ENCODE measurements around the gene KSR1. TPM values are rescaled to one million over a fixed set of nuclear protein-coding genes. Genes with fewer than 3 reads are reported as not detected.

Gene KSR1
- polyA plus RNA-seq, 1 of the 3 experiments (the other 2 are of a cell fraction): 7.5 TPM

- POLR2A ChIA-PET: no interaction called here
- no peak overlapping the region for H3K4me2 ChIP-seq
- H3K4me1 ChIP-seq (ENCODE audit: control insufficient read depth in 1 of 2, insufficient read depth in 2 of 2, low read depth in 1 of 2, low read length in 1 of 2): no peaks in the 10 kb centered on the region
- no peaks in the 10 kb centered on the region for H3K36me3 ChIP-seq (replicated peaks in 1 of 2; ENCODE audit: control insufficient read depth in 1 of 2, insufficient read depth in 2 of 2, low read length in 1 of 2)
- no peaks in the 10 kb centered on the region for H3F3A ChIP-seq (replicated peaks; ENCODE audit: insufficient read depth)
- no peak overlapping the region for H3K27ac ChIP-seq (ENCODE audit: low read depth in 2 of 2, low read length in 1 of 2)
- H3K27me3 ChIP-seq (ENCODE audit: insufficient read depth): no peaks in the 10 kb centered on the region
- H3K79me2 ChIP-seq (ENCODE audit: insufficient read depth): no peaks in the 10 kb centered on the region
- no peak for TF ChIP-seq EZH2phosphoT487 (IDR thresholded peaks at IDR 0.05; ENCODE audit: borderline replicate concordance, low read depth)
- TF ChIP-seq TEAD4 (IDR thresholded peaks at IDR 0.05; ENCODE audit: borderline replicate concordance, insufficient read depth): no peak
- TF ChIP-seq RXRA (IDR thresholded peaks at IDR 0.05; ENCODE audit: borderline replicate concordance, low read depth): no peak
- no peak for TF ChIP-seq USF2 (IDR thresholded peaks at IDR 0.05; ENCODE audit: borderline replicate concordance, low read depth, low read length)
- CTCF ChIA-PET: interaction anchor here (3.8 to 17.8 kb wide), 2 partner anchors 12 to 90 kb away, joined by 35 to 286 read pairs; no protein-coding TSS in a partner anchor
- no peaks in the 10 kb centered on the region for H4K20me1 ChIP-seq (ENCODE audit: insufficient read depth)
- WGBS (ENCODE audit: low lambda C conversion rate): 71% methylated on average over 5 of the region's 11 CpGs
- DNase-seq: no peak
- H3K4me3 ChIP-seq (ENCODE audit: low read depth in 2 of 2, low read length in 1 of 2): no peak overlapping the region
- no peaks in the 10 kb centered on the region for H3K9me2 ChIP-seq
- no peak overlapping the region for H2AFZ ChIP-seq (ENCODE audit: low read depth)
- H3K9me3 ChIP-seq: no peaks in the 10 kb centered on the region
- H3K9ac ChIP-seq: no peak overlapping the region
These were observed 210.7 kb downstream of the KSR1 start for GRCh38 chr17:27666831-27667560.

- H3K9me2 ChIP-seq: no peaks in the 10 kb centered on the region
- 29% methylated on average over 6 of the region's 12 CpGs for WGBS (ENCODE audit: low lambda C conversion rate)
- no peak for TF ChIP-seq CTCF (IDR thresholded peaks at IDR 0.05)
- no peak for TF ChIP-seq FOSL2 (IDR thresholded peaks at IDR 0.05; ENCODE audit: borderline replicate concordance, low read depth)
- TF ChIP-seq REST (IDR thresholded peaks at IDR 0.05; ENCODE audit: low read depth, low read length): no peak
- no peak for TF ChIP-seq MAX (IDR thresholded peaks at IDR 0.05; ENCODE audit: low read depth)
- TF ChIP-seq NFIC (IDR thresholded peaks at IDR 0.05; ENCODE audit: borderline replicate concordance): no peak
- TF ChIP-seq SIN3A (IDR thresholded peaks at IDR 0.05; ENCODE audit: borderline replicate concordance, low read depth, low read length): no peak
- no peak for TF ChIP-seq TEAD4 (IDR thresholded peaks at IDR 0.05; ENCODE audit: borderline replicate concordance, insufficient read depth)
- TF ChIP-seq ELF1 (IDR thresholded peaks at IDR 0.05): no peak
- TF ChIP-seq MEF2A (IDR thresholded peaks at IDR 0.05; ENCODE audit: borderline replicate concordance, low read depth): no peak
- TF ChIP-seq PBX3 (IDR thresholded peaks at IDR 0.05): no peak
- no peak for TF ChIP-seq FOXJ3 (CRISPR knock-in tag; IDR thresholded peaks at IDR 0.05)
- no peak for TF ChIP-seq JUND (IDR thresholded peaks at IDR 0.05)
- TF ChIP-seq RXRA (IDR thresholded peaks at IDR 0.05; ENCODE audit: borderline replicate concordance, low read depth): no peak
- TF ChIP-seq SMC3 (IDR thresholded peaks at IDR 0.05; ENCODE audit: low read depth, low read length): no peak
- no peak for TF ChIP-seq GATA2 (CRISPR knock-in tag; IDR thresholded peaks at IDR 0.05)
These were observed 211.6 kb downstream of the KSR1 start for GRCh38 chr17:27667656-27668487.

More at GRCh38 chr17:27667656-27668487, 211.6 kb downstream of the KSR1 start:
- H3K27ac ChIP-seq (ENCODE audit: low read depth in 2 of 2, low read length in 1 of 2): no peak overlapping the region
- no peak for DNase-seq
- no peaks in the 10 kb centered on the region for H3K9me3 ChIP-seq
- no peaks in the 10 kb centered on the region for H3F3A ChIP-seq (replicated peaks; ENCODE audit: insufficient read depth)
- POLR2A ChIA-PET: no interaction called here
- no peaks in the 10 kb centered on the region for H3K27me3 ChIP-seq (ENCODE audit: insufficient read depth)
- H4K20me1 ChIP-seq (ENCODE audit: insufficient read depth): no peaks in the 10 kb centered on the region
- no peaks in the 10 kb centered on the region for H3K4me1 ChIP-seq (ENCODE audit: control insufficient read depth in 1 of 2, insufficient read depth in 2 of 2, low read depth in 1 of 2, low read length in 1 of 2)
- no peaks in the 10 kb centered on the region for H3K79me2 ChIP-seq (ENCODE audit: insufficient read depth)
- no peak overlapping the region for H2AFZ ChIP-seq (ENCODE audit: low read depth)
- H3K9ac ChIP-seq: no peak overlapping the region
- no peak overlapping the region for H3K4me2 ChIP-seq
- H3K36me3 ChIP-seq (replicated peaks in 1 of 2; ENCODE audit: control insufficient read depth in 1 of 2, insufficient read depth in 2 of 2, low read length in 1 of 2): no peaks in the 10 kb centered on the region
- CTCF ChIA-PET: interaction anchor here (2.1 kb wide), 1 partner anchor 65 kb away, joined by 5 read pairs; no protein-coding TSS in a partner anchor
- no peak overlapping the region for H3K4me3 ChIP-seq (ENCODE audit: low read depth in 2 of 2, low read length in 1 of 2)
